GM03348 (cell line): ENCODE measurements around the gene FHIT.

Source experiments
- DNase-seq: peaks from one replicate; pipeline ENCODE4 v3.0.0; 2012; ENCODE audit warnings: low spot score

Gene FHIT

DNA sequence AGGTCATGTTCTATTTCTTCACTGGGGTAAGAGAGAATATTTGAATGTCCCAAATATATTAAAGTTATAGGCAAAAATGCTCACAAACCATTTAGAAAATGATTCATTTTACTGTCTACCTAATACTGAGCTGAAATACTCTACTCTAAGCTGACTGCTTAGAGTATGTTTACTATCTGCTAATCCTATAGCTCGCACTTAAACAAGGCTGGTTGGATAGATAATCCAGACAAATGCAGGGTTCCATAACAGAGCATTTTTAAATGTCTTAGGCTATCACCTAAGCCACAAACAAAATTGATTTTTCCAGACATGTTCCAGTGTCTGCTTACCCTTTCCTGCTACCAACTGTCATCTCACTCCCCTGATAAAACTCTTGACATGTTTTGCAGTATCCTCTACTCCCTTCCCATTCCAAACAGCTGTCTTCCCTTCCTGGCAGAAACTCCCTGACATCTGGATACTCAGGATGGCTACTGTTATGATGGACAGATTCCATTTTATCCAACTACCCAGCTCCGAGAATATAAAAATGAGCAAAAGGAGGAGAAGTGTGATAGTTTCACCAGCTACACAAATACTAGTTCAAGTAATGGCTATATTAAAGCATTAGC is 1034.7 kb downstream of the FHIT start:
- DNase-seq, result no peak

DNA sequence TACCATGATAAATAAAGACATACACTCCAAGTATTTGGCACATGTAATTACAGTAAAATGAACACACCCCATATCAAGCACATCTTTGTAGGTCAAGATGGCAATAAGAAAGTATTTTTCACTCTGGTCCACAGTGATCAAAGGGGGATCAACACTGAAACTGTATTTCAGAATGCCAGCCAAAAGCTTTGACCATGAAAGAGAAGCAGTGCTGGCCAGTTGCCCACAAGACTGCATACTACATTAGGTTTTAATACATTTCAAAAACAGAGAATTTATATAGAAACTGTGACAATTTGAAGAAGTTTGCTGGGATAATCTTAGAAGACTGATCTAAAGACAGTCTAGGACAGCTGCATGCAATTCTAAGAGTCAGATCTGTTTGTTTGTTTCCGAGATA is 1035.3 kb downstream of the FHIT start:
- no peak for DNase-seq

DNA sequence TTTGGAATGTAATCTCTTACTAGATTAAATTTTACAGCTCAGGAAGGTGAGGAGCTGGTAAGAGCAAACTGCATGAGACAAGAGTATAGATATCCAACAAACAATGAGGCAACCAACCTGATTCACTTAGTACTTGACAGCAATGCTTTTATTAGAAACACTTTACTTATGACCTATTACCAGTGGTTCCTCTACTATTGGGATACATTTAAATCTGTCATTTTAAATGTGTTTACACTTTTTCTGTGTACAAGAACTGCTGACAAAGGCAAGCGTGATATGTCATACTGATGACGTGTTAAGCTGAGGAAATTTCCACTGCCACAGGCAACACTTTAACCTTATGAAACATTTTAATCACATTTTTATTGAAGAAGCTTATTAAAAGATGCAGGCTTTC is 1043.3 kb downstream of the FHIT start:
- no peak for DNase-seq

DNA sequence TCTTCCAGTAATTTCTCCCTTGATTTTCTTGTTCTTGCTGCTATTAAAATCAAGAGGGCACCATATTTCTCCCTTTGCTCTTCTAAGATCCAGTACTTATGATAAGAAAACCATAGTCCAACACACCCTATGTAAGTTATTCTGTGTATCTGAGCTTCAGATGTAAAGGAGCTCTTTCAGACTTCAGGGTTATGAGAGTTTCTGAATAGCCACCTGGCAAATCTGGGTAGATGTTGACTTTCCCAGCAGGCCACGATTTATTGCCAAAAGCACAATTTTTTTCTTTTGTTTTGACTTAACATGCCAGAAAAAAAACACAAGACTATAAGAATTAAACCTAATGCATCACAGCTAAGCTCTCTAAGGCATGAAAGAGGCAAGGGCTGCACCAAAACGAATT is 1045.0 kb downstream of the FHIT start:
- DNase-seq, result no peak

DNA sequence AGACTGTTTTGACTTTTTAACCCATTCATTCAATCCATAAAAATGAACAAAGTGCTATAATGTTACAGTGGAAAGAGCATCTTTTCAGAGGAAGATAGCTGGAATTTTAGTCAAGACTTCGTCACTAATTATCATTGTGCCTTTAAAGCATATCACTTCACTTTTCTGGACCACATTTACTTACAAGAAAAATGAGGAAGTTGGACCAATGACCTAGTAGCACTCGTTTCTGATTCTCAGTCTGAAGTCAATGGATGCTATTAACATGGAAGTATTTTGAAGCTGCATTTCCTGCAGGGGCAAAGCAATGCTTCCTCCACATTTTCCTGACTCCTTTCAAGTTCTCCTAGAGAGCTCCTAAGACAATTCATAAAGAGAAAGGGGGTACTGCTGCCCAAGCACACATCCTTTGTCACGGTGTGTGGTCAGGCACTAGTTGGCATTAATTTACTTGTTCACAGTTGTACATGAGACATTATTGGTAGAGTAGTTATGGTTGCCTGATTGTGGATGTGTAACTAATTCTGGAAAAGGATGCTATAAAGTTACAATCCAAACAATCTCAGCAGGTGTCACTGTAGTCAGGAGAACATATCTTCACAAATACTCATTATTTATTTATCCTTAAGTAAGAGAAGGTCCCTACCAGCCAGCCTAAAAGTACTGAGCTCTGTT is 1049.1 kb downstream of the FHIT start:
- no peak for DNase-seq

DNA sequence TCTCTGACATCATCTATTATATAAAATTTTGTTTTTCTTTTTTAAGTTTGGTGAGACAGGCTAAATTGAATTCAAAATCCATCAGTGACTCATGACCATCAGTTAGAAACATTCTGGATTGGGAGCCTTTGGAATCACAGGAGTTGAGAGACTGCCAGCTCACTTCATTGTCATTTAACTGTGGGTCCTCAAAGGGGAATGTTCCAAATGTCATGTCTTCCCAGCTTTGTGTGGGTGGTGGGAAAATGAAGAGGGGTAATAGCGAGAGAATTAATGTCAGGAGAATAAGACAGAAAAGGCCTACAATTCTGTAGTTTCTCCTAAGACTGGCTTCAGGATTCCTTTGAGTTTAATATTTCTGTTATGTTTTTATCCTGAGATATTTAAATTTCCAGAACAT is 1051.9 kb downstream of the FHIT start:
- no peak for DNase-seq

DNA sequence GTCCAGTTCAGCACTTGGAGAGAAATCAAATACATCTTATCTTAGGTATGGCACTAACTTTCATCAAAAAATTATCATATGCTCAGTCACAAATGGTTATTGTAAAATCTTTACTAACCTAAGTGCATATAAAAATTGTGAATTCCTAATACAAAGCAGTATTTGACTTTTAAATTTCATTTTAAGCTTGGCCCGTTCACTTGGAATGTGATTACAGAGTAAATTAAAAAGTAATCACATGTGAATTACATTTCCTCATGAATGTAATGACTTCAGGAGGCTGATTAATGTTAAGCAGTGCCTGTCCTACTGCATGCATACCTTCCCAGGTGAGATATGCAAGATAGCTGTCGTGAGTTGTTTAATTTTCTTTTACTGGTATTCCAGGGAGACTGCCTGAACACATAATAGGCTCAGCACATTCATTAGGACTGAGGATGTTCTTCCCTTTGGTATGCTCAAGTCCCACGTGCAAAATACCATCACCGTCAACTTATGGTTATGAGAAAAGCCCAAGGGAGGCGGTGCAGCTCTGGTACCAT is 1053.0 kb downstream of the FHIT start:
- no peak for DNase-seq

DNA sequence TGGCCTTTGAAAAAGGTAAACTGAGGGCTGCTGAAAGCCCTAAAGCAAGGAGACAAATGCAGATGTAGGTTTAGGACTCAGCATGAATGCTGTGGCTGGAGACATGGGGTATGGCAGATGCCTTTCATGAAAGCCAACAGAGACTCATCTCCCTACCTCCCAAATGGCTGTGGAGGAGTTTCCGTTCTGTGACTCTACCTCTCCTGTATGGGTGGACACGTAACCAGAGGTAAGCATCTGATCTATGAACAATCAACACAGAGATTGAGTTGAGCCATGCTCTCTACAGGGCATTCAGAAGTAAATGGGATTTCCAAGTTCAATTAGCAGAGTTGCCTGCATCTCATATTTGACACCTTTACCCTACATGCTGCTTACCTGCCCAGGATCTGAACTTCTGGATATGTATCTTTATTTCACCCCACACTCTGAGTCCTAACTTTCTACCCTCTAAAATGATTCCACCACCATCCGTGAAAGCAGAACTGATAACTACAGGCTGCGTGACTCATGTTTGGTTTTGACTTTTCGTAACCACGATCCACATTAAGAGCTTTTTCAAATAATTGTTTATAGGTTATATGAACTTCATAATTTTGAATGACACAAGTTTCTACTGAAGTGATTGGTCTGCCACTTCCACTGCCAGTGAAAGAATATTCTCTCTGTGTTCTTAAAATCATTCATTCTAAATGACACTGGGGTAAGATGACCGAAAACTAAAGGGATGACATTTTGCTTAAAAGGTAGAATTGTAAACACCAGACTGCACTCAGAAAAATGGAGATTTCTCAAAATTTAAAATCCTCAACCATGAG is 1058.7 kb downstream of the FHIT start:
- DNase-seq, result no peak

DNA sequence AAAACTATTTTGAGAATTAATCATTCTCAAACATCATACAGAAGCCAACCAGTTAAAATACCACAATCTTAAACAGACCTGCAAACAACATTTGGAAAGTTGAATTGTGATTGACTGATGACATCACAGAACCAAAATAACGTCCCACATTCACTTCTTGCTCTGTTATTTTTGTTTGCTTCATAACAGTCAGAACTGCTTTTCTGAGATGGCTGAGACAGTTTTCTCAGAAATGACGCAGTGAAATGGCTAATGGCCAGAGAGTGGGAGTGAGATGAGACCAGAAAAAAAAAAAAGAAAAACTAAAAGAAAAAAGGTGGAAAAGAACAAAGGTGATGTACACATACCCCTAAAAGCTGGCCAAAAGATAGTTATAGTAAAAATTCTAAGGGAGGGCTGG is 1061.2 kb downstream of the FHIT start:
- DNase-seq, result no peak

DNA sequence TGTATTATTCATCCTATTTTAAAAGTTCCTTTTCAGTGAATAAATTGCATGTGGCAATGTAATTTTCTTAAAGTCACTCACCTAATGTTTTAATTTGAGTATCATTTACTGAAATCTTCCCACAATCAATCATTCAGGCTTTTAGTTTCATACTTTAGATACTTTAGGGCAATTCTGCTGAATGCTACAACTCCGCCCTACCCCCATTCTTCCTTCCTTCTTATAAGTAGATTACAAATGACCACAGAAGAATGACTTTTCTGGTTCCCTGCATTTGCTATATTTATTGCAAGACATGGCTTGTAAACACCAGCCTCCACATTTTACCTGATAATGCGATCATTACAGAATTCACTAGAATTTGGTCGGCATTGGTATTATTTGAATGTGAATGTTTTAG is 1061.9 kb downstream of the FHIT start:
- DNase-seq, result no peak

DNA sequence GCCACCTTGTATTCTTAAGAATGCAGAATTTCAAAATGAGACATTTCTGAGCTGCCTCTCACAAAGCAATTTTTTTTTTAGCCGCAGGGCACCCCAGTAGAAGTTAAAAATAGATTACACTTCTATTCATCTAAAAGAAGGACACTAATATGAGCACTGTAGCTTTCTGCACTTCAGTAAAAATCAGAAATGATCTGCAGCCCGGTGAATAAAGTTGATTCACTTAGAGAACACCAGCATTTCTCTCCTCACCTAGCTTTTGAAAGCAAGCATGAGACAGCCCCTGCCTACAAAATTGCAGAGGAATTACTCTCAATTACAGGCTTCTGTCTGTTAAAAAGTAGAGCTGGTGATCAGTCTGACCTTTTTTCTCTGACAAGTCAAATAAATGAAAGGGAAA is 1062.4 kb downstream of the FHIT start:
- no peak for DNase-seq

DNA sequence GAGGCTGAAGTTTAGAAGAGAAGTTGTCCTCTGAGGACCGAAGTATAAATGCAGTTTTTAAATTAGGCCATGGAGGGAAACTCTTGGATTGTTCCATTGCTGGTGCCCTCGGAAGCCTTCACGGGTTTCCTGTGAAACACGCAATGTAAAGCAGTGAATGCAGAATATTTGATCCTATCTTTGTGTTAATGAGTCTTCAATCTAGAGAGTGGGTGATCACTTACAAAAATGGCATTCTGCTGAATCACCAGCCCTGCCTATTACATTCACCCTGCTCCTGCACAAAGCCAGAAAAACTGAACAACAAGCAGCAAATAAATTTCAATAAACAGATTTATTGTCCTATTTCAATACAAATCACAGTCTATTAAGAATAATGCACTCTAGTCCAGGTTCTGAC is 1063.9 kb downstream of the FHIT start:
- DNase-seq, result no peak

DNA sequence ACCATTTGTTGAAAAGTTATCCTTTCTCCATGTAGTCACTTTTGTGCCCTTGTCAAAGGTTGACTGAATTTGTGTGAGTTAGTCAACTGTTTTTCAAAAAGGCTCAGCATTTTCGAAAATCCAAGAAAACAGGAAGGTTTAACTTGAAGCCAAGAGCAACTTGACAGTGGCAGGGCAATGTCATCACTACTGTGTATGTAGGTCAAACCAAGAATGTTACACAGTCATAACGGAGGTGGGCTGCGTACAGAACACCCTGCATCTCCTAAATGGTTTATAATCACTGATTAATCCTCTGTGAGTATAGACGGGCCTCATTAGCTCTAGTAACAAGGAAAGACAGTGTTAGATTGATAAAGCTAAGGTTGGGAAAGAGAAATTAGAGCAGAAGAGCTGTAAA is 1064.9 kb downstream of the FHIT start:
- no peak for DNase-seq

DNA sequence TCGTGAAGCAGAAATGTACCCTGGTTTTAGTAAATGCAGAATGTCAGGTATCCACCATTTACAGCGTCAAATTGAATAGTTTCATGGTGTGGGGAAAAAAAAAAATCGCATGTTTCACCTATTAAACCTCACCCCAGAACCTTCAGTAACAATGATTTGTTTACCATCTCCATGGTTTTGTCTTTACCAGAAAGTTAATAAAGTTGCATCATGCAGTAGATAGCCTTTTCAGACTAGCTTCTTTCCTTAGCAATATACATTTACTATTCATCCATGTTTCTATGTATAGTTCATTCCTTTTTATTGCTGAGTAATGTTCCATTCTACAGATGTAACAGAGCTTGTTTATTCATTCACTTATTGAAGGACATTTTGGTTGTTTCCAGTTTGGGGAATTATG is 1066.1 kb downstream of the FHIT start:
- DNase-seq, result no peak

DNA sequence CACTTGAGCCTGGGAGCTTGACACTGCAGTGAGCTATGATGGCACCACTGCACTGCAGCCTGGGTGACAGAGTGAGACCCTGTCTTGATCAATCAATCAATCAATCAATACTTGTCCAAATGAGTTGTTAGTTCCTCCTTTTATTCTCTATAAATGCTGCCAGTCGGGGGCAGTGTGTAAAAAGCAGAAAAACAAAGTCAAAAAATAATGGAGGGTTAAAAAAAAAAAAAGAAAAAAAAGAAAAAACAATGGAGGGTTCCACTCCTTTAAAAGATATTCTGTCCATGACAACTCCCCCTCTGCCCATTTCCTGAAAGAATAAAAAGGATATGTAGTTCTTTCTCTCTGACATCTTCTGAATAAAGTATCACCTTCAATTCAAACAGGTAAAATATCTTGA is 1068.6 kb downstream of the FHIT start:
- no peak for DNase-seq

DNA sequence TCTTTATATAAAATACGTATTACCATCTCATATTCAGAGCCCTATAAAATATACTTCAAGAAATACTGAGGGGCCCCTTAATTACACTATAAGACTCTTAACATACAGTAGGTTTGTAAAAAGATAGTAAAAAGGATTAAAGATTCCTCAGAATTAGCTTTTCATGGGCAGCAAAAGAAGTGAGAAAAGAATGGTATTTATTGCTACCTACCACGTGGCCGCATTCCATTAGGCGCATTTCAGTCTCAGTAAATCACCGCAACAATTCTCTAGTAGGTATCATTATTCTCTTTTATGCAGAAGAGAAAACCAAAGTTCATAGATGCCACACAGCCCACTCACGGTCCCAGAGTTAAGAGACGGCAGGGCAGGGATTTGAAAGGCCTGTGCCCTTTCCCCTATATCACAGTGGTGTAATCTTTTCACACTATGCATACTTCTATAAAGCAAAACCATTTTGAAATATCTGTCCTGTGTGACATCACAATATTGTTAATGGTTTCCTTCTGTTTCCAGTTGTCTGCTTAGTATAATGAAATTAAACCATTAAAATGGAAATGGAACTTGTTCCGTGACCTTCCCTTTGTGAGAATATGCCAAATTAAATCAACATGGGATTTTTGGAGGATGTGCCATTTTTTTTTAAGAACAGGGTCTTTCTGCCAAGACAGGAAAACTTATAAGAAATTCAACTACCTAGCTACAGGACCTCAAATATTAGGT is 1072.2 kb downstream of the FHIT start:
- no peak for DNase-seq

DNA sequence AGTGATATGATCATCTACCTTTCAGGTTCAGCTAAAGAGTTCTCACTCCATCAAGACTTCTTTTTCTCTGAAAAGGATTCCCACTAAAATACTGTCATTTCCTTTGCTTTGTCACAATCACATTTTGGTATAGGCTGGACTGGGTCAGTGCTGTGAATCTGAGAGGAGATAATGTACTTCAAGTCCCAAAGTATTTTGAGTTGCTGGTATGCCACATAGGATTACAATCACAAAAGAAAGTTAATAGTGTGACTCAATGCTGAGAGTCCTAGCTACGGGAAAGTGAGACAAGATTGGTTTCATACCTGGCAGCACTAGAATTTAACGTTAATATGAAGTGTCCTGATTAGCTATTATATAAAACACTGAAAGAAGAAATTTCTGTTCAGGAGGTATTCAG is 1073.5 kb downstream of the FHIT start:
- no peak for DNase-seq

DNA sequence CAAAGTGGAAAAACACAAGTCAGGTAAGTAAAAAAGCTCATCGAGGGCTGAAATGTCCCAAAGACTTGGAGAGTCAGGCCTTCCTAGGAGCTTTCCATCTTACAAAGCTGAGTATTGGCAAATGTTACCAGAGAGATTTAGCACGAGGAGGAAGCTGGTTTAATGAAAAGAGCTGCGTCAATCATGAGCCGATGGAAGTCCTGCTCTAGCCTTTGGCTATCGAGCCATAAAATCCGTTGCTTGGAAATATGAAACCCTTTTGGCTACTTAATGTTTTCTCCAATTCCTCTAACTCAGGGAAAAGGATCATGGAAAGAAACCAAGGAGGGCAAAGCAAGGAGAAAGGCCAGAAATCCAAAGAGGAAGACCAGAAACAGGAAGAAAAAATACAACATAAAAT is 1074.6 kb downstream of the FHIT start:
- DNase-seq, result no peak

DNA sequence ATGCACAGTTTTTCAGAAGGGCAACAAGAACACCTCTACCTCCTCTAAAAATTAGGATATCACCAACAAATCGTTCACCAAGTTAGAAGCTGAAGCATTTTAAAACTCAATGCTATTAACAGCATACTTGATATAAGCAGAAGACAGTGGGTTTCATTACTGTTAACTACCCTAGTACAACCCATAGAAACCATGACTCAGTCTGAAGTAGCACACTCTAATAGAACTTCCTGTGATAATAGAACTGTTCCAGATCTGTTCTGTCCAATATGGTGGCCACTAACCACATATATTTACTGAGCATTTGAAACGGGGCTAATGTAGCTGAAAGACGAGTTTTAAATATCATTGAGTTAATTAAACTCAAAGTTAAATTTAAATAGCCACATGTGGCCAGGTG is 1075.6 kb downstream of the FHIT start:
- no peak for DNase-seq

DNA sequence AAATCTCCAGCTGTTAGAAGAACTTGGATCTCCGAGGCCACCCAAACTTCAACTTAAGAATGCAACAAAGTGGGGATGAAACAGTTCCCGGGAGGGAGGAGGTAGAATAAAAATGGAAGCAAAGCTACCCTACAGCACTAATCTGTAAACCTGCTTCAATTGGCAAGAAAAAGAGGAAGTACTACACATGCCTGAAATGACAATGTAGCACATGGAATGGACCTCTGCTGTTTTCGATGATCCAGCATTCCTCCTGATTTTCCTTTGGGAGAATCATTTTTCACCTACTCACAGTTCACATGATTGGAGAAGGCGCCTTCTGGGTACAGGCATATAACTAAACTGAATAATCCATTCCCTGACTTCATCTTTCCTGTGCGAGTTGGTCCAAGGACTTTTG is 1081.5 kb downstream of the FHIT start:
- no peak for DNase-seq

DNA sequence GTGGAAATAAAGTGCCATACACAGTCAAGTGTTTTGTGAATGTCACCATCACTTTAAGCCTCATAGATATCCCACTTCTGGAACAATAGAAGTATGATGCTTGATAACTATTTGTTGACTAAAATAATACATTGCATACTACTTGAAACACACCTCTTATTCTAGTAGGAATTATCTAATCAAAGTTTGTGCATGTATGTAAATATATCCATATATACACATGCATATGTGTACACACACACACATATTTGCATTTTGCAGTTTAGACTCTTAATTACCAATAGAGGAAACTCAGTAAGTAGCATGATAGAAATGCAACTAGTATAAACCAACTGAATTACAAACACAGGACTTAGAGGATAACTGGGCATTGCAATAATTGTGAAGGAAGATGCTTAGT is 1084.1 kb downstream of the FHIT start:
- DNase-seq, result no peak
